ENCODE results near the gene PHB1.
"Not testable (repeated sequence)": the region's sequence is repeated elsewhere in the genome, so short reads cannot be mapped to it uniquely, and the experiment has no call there.

The PHB1 gene

DNA sequence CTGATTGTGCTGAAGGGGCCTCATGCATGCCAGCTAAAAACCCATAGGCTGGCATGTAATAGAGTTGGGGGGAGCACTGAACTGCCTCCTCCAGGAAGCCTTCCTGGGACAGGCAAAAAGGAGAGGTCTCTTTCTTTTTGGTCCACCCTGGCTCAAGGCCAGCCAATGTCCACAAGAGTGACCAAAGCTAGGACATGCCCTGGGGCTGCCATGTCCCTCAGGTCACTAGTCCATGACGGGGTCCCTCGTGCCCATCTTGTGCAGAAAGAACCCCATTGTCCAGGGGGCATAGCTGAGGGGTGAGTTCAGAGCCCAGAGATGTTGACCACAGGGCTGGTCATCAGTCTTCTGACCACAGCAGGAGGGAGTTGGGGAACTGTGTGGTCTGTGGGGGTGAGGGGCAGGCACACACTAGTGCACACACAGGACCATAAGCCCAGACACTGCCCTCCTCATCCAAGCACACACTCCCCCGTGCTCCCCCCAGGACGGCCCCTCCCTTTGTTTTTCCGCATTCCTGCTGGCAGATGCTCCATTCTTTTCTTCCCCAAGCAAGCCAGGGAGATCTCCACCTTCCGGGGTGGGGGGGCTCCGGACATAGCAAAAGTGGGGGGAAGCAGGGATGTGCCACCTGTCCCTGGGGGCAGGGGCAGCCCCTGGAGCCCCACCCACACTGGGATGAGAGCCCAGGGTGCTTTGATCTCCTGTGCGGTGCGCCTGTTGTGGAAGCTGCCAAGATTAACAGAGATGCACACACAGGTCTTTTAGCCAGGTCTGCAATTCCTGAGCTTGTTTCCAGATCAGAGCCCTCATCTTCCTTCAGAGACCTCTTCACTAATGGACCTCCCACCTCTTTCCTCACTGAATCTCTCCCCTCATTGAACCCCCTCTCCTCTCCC is 25.2 kb upstream of the PHB1 start:
- DNase-seq (ENCODE audit: low read depth in 2 of 3, low spot score in 1 of 3): no peak

DNA sequence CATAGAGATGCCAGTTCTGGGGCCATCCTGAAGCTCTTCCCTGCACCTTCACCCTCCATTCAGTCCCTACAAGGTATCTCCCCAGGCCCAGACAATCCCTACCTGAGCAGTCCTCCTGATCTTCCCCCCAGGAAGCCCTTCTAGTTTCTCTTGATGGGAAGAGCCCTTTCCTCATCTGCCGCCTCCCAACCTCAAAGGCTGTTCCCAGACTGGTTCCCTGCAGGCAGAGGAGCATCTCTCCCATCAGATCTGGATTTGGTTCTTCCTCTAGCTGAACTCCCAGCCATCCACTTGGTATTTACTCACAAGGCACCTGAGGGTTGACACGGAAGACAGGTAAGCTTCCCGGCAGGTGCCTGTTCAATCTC is 24.6 kb upstream of the PHB1 start:
- no peak for DNase-seq (ENCODE audit: low read depth in 2 of 3, low spot score in 1 of 3)

DNA sequence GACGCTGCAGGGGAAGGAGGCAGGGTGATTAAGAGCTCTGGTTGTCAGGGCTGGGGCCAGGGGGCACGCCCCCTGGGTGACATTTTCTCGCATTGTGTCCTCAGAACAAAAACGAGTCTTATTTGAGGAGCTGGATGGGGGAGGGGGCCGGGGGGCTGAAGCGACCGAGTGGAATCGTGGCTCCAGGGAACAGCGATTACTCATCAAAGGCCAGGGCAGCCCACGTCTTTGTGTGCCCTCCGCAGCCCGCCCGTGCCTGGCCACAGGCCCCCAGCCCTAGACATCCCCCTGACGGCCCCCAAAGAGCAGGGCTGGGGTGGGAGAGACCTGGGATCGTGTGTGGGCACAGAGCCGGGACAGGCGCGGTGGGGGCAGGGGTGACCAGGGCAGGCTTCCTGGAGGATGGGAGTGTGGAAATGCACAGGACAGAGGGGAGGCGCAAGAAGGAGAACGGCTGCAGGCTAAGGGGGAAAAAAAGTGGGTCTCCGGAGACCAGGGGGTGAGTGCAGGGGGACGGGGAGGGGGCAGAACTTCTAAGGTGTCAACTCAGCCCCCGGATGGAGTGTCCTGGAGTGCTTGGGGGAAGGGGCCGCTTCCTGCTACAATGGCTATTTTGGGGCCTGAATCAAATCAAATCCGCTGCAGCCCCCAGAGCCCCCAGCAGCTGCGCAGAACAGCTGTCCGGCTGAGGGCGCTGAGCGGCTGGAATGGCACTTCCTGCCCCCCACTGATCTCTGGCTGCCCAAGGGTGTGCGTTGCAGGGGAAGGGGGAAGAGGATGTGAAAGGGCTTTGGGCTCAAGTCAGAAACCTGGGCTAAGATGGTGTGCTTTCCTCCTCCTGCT is 24.0 kb upstream of the PHB1 start:
- no peak for DNase-seq (ENCODE audit: low read depth in 2 of 3, low spot score in 1 of 3)

DNA sequence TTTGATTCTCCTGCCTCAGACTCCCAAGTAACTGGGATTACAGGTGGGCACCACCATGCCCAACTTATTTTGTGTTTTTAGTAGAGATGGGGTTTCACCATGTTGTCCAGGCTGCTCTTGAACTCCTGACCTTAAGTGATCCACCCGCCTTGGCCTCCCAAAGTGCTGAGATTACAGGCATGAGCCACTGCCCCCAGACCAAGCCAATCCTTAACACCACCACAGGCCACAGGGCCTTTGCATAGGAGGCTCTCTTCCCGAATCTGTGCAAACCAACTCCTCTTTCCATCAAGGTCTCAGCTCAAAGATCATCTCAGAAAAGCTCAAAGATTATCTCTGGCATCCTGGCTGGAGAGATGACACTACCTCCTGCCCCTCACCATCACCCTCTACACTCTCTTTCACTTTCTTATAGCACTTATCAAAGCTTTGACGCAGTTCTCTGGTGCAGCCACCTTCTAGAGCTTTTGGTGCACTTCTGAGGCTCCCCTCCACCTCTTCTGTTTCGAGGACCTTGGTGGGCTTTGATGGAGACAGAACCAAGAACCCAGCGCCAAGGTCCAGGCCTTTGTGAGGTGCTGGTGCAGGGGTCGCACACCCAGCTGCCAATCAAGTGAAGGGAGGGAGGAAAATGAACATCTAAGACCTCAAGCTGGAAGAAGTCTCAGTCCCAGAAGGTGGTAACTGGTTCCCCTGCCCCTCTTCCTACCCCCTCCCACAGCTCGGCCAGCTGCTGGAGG is 23.2 kb upstream of the PHB1 start:
- no peak for DNase-seq (ENCODE audit: low read depth in 2 of 3, low spot score in 1 of 3)

DNA sequence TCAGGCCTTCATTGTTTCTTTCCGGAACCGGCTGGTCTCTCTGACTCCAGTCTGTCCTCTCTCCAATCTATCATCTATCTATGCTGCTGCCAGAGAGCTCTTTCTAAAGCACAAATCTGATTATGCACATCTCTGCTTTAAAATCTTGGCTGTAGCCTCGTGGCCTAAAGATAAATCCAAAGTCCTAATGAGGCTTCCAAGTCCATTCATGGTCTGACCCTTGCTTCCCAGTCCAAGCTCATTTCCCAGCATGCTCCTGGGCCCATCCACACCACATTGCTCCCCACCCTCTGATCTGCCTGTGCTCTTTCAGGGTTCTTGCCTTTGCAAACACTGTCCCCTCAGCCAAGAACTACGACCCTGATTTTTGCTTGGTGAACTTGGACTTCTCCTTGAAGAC is 21.5 kb upstream of the PHB1 start:
- DNase-seq (ENCODE audit: low read depth in 2 of 3, low spot score in 1 of 3): no peak

DNA sequence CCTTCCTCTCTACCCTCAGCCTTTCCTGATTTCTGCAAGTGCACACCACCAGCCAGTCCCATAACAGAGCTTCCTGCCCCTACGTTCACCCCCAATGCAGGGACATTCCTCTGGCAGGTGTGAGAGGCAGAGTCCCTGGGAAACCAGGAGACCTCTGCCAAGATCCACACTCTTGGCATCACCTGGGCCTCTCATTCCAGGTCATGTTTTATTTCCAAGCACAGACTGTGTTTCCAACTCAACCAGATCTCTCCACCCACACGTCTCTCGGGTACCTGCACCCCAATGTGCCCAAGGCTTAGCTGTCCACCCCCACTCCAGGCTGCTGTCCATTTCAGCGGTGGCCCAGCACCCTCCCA is 21.0 kb upstream of the PHB1 start:
- DNase-seq (ENCODE audit: low read depth in 2 of 3, low spot score in 1 of 3): no peak

DNA sequence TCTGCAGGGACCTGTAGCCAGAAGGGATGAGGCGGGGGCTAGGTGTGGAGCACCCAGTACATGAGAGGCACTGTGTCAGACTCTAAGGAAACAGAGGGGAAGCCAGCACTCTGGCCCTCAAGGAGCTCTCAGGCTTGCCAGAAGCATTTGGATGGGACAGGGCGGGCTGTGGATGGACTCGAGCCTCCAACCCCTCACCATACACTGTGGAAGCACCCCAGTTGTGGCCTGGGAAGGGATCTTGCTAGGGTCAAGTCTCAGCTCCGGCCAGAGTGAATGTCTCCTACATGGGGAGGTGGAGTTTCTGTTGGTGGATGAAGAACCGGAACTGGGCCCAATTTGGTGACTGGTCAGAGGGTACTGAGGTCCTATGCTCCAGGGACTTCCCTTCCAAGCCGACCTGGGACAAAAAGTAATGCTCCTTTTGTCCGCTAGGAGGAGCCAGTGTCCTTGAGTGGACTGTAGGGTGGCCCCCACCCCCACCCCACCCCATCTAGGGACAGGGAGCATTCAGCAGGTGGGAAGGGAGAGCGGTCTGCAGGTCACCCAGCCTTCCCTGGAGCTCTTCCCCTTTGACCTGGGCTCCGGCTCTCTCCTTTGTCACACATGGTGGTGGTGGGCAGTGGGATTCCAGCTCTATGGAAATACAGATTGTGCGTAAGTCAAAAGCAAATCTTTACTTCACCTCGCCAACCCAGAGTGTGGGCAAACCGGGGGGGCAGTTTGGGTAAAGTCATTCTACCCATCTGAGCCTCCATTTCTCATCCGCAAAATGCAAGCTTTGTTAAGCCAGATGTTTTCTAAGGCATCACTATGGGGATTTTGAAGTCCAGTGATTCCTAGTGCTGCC is 20.4 kb upstream of the PHB1 start:
- DNase-seq (ENCODE audit: low read depth in 2 of 3, low spot score in 1 of 3): peak; percentile 22 to 52 (median 33)

DNA sequence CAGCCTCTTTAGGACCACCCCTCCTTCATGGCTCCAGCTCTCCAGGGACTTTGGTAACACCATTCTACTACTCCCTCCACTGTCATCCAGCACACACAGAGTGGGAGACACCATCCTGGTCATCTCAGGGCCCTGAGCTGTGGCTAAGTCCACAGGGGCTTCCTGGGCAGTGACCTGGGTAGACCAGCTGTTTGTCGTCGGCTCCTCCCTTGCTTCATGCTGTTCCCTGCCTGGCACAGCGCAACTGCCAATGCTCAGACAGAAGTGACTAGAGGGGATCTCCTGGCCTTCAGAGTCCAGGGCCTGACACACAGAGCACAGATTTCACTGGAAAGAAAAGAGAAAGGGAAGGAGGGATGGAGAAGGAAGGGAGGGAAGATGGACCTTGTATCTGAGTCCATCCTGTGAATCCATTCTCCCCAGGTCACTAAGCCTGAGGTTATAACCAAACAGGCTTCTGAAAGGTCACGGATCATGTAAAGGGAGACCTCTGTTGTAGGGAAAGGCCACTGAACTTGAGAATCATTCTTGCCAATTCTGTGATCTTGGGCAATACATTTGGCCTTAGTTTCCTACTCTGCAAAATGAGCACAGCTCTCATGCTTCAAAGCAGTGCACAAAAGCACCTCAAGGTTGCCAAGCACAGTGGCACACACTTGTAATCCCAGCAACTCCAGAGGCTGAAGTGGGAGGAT is 18.5 kb upstream of the PHB1 start:
- DNase-seq (ENCODE audit: low read depth in 2 of 3, low spot score in 1 of 3): no peak

DNA sequence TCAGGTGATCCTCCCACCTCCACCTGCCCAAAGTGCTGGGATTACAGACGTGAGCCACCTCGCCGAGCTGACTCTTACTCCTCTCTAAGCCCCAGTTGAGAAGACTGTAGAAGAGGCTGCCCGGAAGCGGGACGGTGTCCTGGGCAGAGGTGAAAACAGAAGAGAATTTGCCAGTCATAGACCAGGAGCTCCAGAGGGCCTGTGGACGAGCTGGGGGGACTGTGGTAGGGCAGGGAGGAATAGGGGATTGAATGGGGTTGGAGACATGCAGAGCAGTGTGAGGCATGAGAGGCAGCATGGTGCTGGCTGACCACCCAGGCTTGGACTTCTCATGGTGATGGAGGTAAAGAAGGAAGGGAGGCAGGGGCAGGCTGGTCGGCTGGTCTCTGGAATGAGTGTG is 17.1 kb upstream of the PHB1 start:
- no peak for DNase-seq (ENCODE audit: low read depth in 2 of 3, low spot score in 1 of 3)

DNA sequence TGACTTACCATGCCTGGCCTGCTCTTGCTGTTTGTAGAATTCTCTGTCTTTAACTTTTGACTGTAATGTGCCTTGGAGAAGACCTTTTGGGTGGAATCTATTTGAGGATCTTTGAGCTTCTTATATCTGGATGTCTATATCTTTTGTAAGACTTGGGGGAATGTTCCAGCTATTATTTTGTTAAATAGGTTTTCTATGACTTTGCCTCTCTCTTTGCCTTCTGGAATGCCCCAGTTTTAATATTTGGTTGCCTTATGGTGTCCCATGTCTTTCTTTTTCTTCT is 10.3 kb upstream of the PHB1 start:
- no peak for DNase-seq (ENCODE audit: low read depth in 2 of 3, low spot score in 1 of 3)

DNA sequence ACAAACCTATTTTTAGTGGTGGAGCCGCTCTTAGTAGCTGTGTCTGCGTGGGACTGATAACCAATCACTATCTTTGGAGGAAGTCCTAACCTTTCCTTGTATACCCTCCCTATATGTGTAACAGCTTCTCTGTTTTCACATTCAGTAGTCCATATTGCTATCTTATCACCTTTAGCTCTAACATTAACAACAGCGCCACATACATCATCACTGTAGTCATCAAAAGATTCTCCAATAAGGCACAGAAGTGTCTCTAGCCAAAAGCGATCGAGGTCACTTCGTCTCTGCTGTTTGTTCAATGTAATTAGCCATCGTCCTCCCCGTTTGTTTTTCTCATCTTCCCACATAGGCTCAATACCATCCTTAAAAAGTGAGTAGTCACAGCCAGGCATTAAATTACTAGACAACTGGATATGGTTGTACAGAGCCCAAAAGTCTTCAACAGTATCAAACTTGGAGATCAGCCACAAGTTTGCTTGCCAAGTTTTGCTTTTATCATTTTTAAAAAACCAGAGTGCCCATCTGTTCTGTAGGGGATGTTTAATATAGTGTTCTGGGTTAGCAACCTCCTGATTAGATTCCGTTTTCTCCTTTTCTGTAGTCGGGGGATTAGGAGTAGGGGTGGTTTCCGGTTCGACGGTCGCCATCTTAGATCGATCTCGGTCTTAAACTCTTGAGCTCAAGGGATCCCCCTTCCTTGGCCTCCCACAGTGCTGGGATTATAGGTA is 9.8 kb upstream of the PHB1 start:
- not testable (repeated sequence) for DNase-seq (ENCODE audit: low read depth in 2 of 3, low spot score in 1 of 3)

DNA sequence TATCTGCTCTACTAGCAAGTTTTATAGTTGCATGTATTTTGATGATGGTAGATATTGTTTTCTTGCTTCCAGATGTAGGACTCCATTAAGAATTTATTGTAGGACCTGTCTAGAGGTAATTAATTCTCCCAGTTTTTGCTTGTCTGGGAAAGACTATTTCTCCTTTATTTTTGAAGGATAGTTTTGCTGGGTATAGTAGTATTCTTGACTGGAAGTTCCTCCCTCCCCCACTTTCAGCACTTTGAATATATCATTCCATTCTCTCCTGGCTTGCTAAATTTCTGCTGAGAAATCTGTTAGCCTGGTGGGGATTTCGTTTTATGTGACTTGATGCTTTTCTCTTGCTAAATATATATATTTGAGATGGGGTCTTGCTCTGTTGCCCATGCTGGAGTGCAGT is 8.0 kb upstream of the PHB1 start:
- DNase-seq (ENCODE audit: low read depth in 2 of 3, low spot score in 1 of 3): no peak

DNA sequence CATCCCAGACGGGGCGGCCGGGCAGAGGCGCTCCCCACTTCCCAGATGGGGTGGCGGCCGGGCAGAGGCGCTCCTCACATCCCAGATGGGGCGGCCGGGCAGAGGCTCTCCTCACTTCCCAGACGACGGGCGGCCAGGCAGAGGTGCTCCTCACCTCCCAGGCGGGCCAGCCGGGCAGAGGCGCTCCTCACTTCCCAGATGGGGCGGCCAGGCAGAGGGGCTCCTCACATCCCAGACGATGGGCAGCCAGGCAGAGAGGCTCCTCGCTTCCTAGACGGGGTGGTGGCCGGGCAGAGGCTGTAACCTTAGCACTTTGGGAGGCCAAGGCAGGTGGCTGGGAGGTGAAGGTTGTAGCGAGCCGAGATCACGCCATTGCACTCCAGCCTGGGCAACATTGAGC is 5.1 kb upstream of the PHB1 start:
- DNase-seq (ENCODE audit: low read depth in 2 of 3, low spot score in 1 of 3): not testable (repeated sequence)

DNA sequence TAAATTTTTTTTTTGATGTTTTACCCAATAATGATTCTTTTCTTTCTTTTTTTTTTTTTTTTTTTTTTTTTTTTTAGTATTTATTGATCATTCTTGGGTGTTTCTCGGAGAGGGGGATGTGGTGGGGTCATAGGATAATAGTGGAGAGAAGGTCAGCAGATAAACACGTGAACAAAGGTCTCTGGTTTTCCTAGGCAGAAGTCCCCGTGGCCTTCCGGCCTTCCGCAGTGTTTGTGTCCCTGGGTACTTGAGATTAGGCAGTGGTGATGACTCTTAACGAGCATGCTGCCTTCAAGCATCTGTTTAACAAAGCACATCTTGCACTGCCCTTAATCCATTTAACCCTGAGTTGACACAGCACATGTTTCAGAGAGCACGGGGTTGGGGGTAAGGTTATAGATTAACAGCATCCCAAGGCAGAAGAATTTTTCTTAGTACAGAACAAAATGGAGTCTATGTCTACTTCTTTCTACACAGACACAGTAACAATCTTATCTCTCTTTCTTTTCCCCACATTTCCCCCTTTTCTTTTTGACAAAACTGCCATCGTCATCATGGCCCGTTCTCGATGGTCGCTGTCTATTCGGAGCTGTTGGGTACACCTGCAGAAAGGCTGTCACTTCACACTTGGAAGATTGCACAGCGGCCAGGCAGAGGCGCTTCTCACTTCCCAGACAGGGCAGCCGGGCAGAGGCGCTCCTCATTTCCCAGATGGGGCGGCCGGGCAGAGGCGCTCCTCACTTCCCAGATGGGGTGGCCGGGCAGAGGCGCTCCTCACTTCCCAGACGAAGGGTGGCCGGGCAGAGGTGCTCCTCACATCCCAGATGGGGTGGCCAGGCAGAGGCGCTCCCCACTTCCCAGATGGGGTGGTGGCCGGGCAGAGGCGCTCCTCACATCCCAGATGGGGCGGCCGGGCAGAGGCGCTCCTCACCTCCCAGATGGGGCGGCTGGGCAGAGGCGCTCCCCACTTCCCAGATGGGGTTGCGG is 4.4 kb upstream of the PHB1 start:
- DNase-seq (ENCODE audit: low read depth in 2 of 3, low spot score in 1 of 3): not testable (repeated sequence)

DNA sequence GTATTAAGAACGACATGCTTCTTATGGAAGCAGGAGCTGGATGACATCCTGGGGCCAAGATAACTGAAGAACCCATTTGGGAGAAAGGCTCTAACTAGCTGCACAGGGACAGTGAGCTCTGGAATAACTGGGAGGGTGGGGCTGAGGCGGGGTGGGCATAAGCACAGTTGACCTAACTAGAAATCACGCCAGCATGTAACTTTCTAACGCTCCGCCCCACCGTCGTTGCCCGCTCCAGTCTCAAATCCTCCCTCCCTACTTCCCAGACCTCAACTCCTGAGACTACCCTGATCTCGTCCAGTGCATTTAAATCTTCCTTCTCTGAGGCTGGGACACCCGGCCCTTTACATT is 436 bp downstream of the PHB1 start:
- no peak for DNase-seq (ENCODE audit: low read depth in 2 of 3, low spot score in 1 of 3)

DNA sequence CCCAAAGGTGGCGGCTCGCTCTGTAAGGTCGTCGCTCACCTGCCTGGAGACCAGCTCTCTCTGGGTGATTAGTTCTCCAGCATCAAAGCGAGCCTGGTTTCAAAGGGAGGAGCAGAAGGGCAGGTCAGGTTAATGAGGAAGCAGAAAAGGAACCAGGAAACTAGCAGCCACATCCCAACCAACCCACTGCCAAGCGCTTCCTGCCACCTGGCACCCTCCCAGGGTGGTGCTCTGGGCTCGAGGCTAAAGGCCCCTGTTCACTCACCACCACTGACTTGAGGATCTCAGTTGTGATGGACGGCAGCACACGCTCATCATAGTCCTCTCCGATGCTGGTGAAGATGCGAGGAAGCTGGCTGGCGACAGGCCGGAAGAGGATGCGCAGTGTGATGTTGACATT is 5.6 kb downstream of the PHB1 start:
- DNase-seq (ENCODE audit: low read depth in 2 of 3, low spot score in 1 of 3): no peak

DNA sequence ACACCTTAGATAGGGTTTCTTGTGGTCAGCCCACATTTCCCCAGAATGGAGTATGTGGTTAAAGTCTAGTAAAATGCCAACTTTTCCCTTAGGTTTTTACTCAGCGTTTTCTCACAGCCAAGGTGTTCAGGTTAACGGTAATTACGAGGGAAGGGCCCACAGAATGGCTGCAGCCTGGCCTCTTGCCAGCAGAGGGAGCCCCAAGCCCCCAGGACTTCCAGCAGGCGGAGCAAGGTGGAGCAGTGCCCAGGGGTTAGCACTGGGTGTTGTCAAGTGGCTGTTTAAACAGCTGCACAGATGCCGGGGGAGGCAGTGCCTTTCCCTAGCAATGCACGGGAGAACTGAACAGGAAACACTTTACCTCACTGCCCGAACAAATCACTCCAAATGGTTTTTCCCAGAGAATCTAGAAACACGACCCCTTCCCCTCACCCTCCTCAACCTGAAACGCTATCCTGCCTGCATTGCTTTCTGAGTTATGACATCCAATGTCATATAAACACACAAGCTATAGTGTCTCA is 6.6 kb downstream of the PHB1 start:
- peak; percentile 79 to 89 (median 79) for DNase-seq (ENCODE audit: low read depth in 2 of 3, low spot score in 1 of 3)

DNA sequence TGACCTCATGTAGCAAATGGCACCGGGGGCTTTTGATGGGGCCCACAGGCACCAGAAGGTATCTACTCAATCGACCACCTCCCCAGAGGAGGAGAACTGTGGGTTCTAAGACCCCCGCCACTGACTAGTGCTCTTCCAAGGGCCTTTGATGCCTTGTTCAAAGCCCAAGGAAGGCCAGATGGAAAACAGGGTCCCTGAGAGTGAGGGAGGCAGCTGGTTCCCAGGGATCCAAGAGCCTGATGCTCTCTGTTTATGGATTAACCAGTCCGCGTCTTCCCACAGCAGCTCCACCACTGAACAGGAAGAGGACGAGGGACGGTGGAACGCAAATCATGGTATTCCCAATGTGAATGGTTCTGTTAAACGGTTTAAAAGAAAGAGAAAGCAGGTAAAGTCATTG is 7.6 kb downstream of the PHB1 start:
- no peak for DNase-seq (ENCODE audit: low read depth in 2 of 3, low spot score in 1 of 3)

Measured in stimulated activated CD4-positive, alpha-beta T cell treated with anti-CD3 and anti-CD28 coated beads, Interleukin-12 subunit alpha, Interleukin-12 subunit beta, amount 100 ng/mL, for 48 hours (primary cell).